Tibial nerve (tissue), 4 donors: Measurements from ENCODE around the gene PNLIPRP3. TPM values are rescaled to one million over a fixed set of nuclear protein-coding genes. Genes with fewer than 3 reads are reported as not detected.

Experiments used
- DNase-seq, 2 donors: peaks; one replicate each; pipeline ENCODE4 v3.0.0-alpha.2; 2019; ENCODE audit warnings: low spot score in 2 of 2
- H3K27ac ChIP-seq, 4 donors: fragments of 200-600 bp; sonication (generic) in 3 of 4; one replicate each; pipeline ENCODE4 v1.5.1; 2017 to 2019; ENCODE audit warnings: mild to moderate bottlenecking in 1 of 4
- H3K27me3 ChIP-seq, 2 donors: fragments of 200-600 bp; sonication (generic) in 1 of 2; one replicate each; pipeline versions ENCODE4 v1.5.1 to v1.6.0; 2017 to 2019
- H3K36me3 ChIP-seq, 3 donors: fragments of 200-600 bp; sonication (generic); one replicate each; pipeline ENCODE4 v1.5.1; 2018 to 2019
- H3K4me1 ChIP-seq, 4 donors: fragments of 200-600 bp; sonication (generic) in 3 of 4; one replicate each; pipeline ENCODE4 v1.5.1; 2017 to 2019
- H3K4me3 ChIP-seq, 4 donors: fragments of 200-600 bp; sonication (generic) in 3 of 4; one replicate each; pipeline ENCODE4 v1.5.1; 2017 to 2019; ENCODE audit warnings: mild to moderate bottlenecking in 1 of 4, moderate library complexity in 1 of 4
- H3K9me3 ChIP-seq, 4 donors: fragments of 200-600 bp; sonication (generic) in 3 of 4; one replicate each; pipeline ENCODE4 v1.5.1; 2017 to 2019
- CTCF ChIP-seq, 5 experiments: fragments of 200-600 bp in 3 of 5; fragments of 450-650 bp in 2 of 5; sonication (generic) in 3 of 5; IDR thresholded peaks; one replicate each; pipeline ENCODE4 v1.5.1; 2016 to 2019; ENCODE audit warnings: antibody characterized with exemption in 5 of 5, mild to moderate bottlenecking in 3 of 5, moderate library complexity in 2 of 5
- EP300 ChIP-seq, 2 donors: sonication (generic); formaldehyde crosslinking; IDR thresholded peaks; one replicate each; pipeline ENCODE4 v1.6.1; 2017; ENCODE audit warnings: antibody characterized with exemption in 2 of 2, mild to moderate bottlenecking in 1 of 2
- POLR2A ChIP-seq, 2 donors: fragments of 450-650 bp; IDR thresholded peaks; one replicate each; pipeline ENCODE4 v1.6.1; 2017; ENCODE audit warnings: antibody characterized with exemption in 2 of 2, mild to moderate bottlenecking in 2 of 2, moderate library complexity in 2 of 2
- WGBS, 2 donors: methylation state at CpG; one replicate each; pipeline ENCODE4 v1.1.5; 2018; 5-methylcytosine and 5-hydroxymethylcytosine counted together
- total RNA-seq, 4 donors: library from RNA; depleted of rRNA; stranded (reverse); fragments of >200 nt; gene quantifications; one replicate each; pipeline ENCODE4 v1.1.0, GENCODE V29; 2016

Gene PNLIPRP3
- total RNA-seq, 4 donors from 2014 or later: not detected

- no peaks in the 10 kb centered on the region for H3K9me3 ChIP-seq
- no peak overlapping the region for H3K27ac ChIP-seq
- TF ChIP-seq CTCF (IDR thresholded peaks at IDR 0.05) (no peak), POLR2A (IDR thresholded peaks at IDR 0.05) (no peak), EP300 (IDR thresholded peaks at IDR 0.05) (no peak)
- WGBS, 2 donors: 61 to 66% methylated on average over 3 of the region's 3 CpGs
- H3K4me3 ChIP-seq: no peak overlapping the region
- H3K36me3 ChIP-seq: no peaks in the 10 kb centered on the region
- no peaks in the 10 kb centered on the region for H3K27me3 ChIP-seq
- no peak for DNase-seq
- H3K4me1 ChIP-seq: no peaks in the 10 kb centered on the region
Observed at GRCh38 chr10:116510565-116510964, 82.9 kb downstream of the PNLIPRP3 start.

- Histone ChIP-seq H3K4me3 (no peak overlapping the region), H3K4me1 (no peaks in the 10 kb centered on the region), H3K36me3 (no peaks in the 10 kb centered on the region), H3K27me3 (no peaks in the 10 kb centered on the region), H3K27ac (no peak overlapping the region), H3K9me3 (no peaks in the 10 kb centered on the region)
- no peak for DNase-seq
- TF ChIP-seq POLR2A (IDR thresholded peaks at IDR 0.05): no peak
- no peak for TF ChIP-seq EP300 (IDR thresholded peaks at IDR 0.05)
- no peak for TF ChIP-seq CTCF (IDR thresholded peaks at IDR 0.05)
- WGBS, 2 donors: 62 to 64% methylated on average over 3 of the region's 3 CpGs
Observed at GRCh38 chr10:116511365-116511764, 83.7 kb downstream of the PNLIPRP3 start.

- H3K4me3 ChIP-seq: no peak overlapping the region
- no peaks in the 10 kb centered on the region for H3K27me3 ChIP-seq
- H3K4me1 ChIP-seq: no peaks in the 10 kb centered on the region
- WGBS, 2 donors: 34 to 41% methylated on average over 10 of the region's 10 CpGs
- no peaks in the 10 kb centered on the region for H3K36me3 ChIP-seq
- DNase-seq: peak in 1 of 2 donors; percentile 64
- TF ChIP-seq CTCF (IDR thresholded peaks at IDR 0.05): peak; percentile 37 to 84 (median 73)
- no peak for TF ChIP-seq POLR2A (IDR thresholded peaks at IDR 0.05)
- TF ChIP-seq EP300 (IDR thresholded peaks at IDR 0.05): no peak
- H3K9me3 ChIP-seq: no peaks in the 10 kb centered on the region
- no peak overlapping the region for H3K27ac ChIP-seq
Observed at GRCh38 chr10:116521424-116522290, 94.0 kb downstream of the PNLIPRP3 start.

GRCh38 chr10:116522803-116523381 is 95.2 kb downstream of the PNLIPRP3 start:
- 73 to 77% methylated on average over 8 of the region's 8 CpGs for WGBS, 2 donors
- Histone ChIP-seq H3K27ac (no peak overlapping the region), H3K27me3 (no peaks in the 10 kb centered on the region), H3K9me3 (no peaks in the 10 kb centered on the region), H3K4me1 (no peaks in the 10 kb centered on the region), H3K36me3 (no peaks in the 10 kb centered on the region), H3K4me3 (no peak overlapping the region)
- DNase-seq: no peak
- no peak for TF ChIP-seq EP300 (IDR thresholded peaks at IDR 0.05)
- TF ChIP-seq CTCF (IDR thresholded peaks at IDR 0.05): no peak
- TF ChIP-seq POLR2A (IDR thresholded peaks at IDR 0.05): no peak

GRCh38 chr10:116524736-116525135 is 97.1 kb downstream of the PNLIPRP3 start:
- DNase-seq: no peak
- Histone ChIP-seq H3K9me3 (no peaks in the 10 kb centered on the region), H3K4me1 (no peaks in the 10 kb centered on the region), H3K27me3 (no peaks in the 10 kb centered on the region), H3K27ac (no peak overlapping the region), H3K36me3 (no peaks in the 10 kb centered on the region), H3K4me3 (no peak overlapping the region)
- 81 to 87% methylated on average over 3 of the region's 3 CpGs for WGBS, 2 donors
- TF ChIP-seq EP300 (IDR thresholded peaks at IDR 0.05): no peak
